Measurements from ENCODE around the gene ACRBP.

The ACRBP gene

DNA sequence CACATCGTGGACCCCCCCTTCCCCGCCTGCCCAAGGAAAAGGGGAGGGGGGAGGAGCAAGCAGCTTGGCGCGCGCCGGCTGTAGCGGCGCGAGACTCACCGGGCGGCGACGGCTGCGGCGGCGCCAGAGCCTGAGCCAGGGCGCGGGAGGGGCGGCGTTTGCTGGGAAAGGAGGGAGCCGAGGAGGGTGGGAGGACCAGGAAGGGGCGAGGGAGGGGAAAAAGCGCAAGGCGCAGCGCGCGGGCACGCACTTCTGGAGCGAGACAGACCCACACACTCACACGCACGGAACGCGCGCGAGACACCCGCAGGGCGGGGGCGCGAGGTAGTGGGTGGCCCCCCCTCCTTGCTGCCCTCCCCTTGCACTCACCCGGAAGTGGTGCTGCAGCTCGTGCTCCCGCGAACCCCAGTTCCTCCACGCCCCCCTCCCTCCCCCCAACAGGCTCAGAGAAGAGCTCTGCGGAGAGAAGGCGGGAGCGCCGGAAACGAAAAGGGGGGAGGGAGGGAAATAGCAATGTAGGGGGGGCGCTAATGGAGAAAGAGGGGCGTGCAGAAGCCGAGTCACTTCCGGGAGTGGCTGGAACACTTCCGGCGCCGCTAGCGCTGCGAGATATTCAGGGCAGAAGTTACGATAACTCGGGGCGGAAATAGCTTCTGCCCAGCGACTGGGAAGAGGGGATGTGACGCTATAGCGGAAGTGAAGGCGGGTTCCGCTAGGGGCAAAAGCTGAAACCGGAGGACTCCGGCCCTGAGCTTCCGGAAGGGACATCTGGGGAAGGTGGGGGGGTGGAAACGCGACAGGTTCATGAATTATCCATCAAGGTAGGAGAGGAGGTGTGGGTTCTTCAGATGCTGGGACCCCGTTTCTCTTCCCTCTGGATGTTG, 42.0 kb upstream of the ACRBP start, which contains the start of gene ZNF384:
TSS of gene ZNF384 (minus strand) at position 377 of the 884 bp plus-strand sequence. CDS start 9,855 bp downstream, outside the sequence.
- peak within 1 kb of the TSS; percentile 63 for H3K4me3 ChIP-seq (replicated peaks; ENCODE audit: low read depth, low read length)
- TF ChIP-seq, protein P1, sequence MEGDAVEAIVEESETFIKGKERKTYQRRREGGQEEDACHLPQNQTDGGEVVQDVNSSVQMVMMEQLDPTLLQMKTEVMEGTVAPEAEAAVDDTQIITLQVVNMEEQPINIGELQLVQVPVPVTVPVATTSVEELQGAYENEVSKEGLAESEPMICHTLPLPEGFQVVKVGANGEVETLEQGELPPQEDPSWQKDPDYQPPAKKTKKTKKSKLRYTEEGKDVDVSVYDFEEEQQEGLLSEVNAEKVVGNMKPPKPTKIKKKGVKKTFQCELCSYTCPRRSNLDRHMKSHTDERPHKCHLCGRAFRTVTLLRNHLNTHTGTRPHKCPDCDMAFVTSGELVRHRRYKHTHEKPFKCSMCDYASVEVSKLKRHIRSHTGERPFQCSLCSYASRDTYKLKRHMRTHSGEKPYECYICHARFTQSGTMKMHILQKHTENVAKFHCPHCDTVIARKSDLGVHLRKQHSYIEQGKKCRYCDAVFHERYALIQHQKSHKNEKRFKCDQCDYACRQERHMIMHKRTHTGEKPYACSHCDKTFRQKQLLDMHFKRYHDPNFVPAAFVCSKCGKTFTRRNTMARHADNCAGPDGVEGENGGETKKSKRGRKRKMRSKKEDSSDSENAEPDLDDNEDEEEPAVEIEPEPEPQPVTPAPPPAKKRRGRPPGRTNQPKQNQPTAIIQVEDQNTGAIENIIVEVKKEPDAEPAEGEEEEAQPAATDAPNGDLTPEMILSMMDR (IDR thresholded peaks at IDR 0.05; ENCODE audit: low read depth, low read length, missing control alignments), result peak; percentile 2
- peak; percentile 99 for DNase-seq (ENCODE audit: extremely low read depth, low read depth)

DNA sequence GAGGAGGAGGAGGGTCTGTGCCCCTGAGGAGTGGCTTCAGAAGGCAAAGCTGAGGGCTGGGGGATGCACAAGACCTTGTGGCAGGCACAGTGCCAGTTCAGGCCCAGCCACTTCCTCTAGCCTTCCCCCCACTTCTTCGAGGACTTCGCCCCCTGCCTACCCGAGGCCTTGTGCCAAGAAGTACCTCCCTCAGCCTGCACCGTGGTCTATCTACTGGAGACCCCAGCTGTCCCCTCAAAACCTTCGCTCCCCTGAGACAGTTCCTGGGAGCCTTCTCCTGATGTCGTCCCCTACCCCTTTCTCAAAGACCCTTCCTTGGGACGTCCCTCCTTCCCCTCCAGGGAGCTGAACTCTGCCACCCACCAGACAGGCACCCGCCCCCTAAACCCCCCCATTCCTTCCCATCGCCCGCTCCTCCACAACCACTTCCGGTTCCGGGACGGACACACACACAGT, 41.3 kb upstream of the ACRBP start:
- H3K4me3 ChIP-seq (replicated peaks; ENCODE audit: low read depth, low read length), result peak overlapping the region; percentile 63
- TF ChIP-seq, protein P1 (IDR thresholded peaks at IDR 0.05; ENCODE audit: low read depth, low read length, missing control alignments), result no peak
- DNase-seq (ENCODE audit: extremely low read depth, low read depth), result peak; percentile 53

DNA sequence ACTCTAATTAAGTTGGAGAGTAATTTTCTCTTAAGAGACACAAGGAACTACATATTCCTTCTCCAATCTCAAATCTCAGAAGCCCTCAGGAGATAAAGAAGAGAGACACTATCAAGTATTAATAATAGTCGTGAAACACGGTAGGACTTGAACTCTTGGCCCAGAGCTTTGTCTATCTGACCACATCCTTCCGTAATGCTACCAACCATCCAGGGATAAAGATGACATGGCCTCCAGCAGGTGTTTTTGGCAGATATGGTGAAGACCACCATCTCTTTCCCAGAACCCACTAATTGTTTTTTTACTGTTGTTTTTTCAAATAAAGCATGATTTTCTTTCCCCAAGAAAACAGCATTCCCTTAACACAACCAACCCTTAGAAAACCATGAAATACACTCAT, 38.6 kb upstream of the ACRBP start:
- no peak overlapping the region for H3K4me3 ChIP-seq (replicated peaks; ENCODE audit: low read depth, low read length)
- TF ChIP-seq, protein P1 (IDR thresholded peaks at IDR 0.05; ENCODE audit: low read depth, low read length, missing control alignments), result no peak

DNA sequence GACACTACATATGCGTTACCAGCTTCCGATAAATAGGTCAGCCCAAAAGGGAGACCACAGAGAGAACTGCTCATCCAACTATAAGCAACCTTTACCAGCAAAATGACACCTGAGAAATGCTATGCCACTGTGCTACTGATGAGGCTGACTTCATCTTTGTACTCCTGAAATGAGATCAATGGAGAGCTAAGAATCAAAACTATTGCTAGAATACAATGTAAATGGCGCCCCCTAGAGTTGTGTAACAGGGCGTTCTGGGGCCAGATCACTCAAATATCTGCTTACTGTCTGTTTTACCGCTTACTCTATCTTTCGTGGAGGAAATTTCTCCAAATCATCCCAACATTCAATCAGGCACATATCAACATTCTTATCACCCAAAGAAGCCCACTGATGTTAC, 37.4 kb upstream of the ACRBP start:
- H3K4me3 ChIP-seq (replicated peaks; ENCODE audit: low read depth, low read length), result no peak overlapping the region
- DNase-seq (ENCODE audit: extremely low read depth, low read depth), result no peak
- TF ChIP-seq, protein P1 (IDR thresholded peaks at IDR 0.05; ENCODE audit: low read depth, low read length, missing control alignments), result peak; percentile 62

More for the DNA sequence above, 38.6 kb upstream of the ACRBP start:
- DNase-seq (ENCODE audit: extremely low read depth, low read depth), result no peak

DNA sequence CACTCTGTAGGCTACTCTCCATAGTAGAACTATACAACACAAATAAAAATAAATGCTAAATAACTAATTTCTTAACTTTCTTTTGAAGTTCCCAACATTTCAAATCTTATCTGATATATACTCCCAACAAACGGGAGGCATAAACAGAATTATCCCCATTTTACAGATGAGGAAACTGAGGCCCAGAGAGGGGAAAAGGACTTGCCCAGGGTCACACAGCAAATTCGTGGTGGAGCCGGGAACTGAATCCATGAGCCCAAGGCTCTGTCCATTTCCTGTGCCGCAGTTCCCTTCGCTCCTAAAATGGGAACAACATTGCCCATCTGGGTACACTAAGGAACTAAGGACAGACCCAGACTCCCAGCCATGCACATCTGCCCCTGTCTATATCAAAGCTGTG, 29.7 kb upstream of the ACRBP start:
- no peak overlapping the region for H3K4me3 ChIP-seq (replicated peaks; ENCODE audit: low read depth, low read length)
- TF ChIP-seq, protein P1 (IDR thresholded peaks at IDR 0.05; ENCODE audit: low read depth, low read length, missing control alignments), result no peak
- DNase-seq (ENCODE audit: extremely low read depth, low read depth), result no peak

DNA sequence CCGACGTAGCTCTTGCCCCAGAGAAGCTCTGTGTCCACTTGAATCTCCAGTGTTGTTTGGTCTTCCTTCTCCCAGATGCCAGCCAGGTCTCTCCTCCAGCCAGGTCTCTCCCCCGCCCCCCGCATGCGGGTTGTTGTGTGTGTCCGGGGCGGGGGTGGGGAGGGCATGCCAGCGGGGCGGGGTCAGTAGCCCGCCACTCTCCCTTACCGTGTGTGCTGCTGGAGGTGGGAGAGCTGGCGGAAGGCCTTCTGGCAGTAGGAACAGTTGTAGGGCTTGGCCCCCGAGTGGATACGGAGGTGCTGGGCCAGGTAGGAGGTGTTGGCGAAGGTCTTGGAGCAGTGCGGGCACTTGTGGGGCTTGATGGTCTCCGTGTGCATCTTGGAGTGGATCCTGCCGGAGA, 24.9 kb upstream of the ACRBP start:
- H3K4me3 ChIP-seq (replicated peaks; ENCODE audit: low read depth, low read length), result no peak overlapping the region
- no peak for DNase-seq (ENCODE audit: extremely low read depth, low read depth)
- TF ChIP-seq, protein P1 (IDR thresholded peaks at IDR 0.05; ENCODE audit: low read depth, low read length, missing control alignments), result no peak
